Astrocyte (in vitro differentiated cells and primary cell): Measurements from ENCODE around the gene ZNF765.

Experiments used
- CTCF ChIP-seq: IDR thresholded peaks from 2 replicates; pipeline ENCODE4 v1.5.1; 2011; ENCODE audit warnings: low read depth, mild to moderate bottlenecking, inconsistent platforms, low read length, moderate library complexity; ENCODE audit not compliant: insufficient read depth
- EZH2 ChIP-seq: IDR thresholded peaks from 2 replicates; pipeline ENCODE4 v1.6.1; 2012; ENCODE audit warnings: mild to moderate bottlenecking, low read length, inconsistent platforms; ENCODE audit not compliant: insufficient read depth

DNA sequence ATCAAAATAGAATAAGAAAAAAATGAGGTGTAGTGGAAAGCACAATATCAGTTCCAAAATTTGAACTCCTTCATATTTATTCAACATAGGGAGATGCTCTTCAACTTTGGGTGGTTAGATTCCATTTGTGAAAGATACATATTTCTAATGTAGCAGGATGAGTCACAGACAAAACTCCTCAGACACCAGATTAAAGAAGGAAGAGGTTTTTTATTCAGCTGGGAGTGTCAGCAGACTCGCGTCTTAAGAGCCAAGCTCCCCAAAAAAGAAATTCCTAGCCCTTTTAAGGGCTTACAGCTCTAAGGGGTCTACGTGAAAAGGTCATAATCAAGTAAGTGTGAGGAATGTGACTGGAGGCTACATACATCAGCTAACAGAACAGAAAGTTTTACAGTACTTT is 6.8 kb upstream of the ZNF765 start:
- no peak for TF ChIP-seq CTCF
- TF ChIP-seq EZH2, result no peak
